Stimulated activated naive CD4-positive, alpha-beta T cell treated with Interleukin-2 at 50 U/mL for 16 hours (primary cell): Measurements from ENCODE around the gene LZTS3.
"Not testable (repeated sequence)": the region's sequence is repeated elsewhere in the genome, so short reads cannot be mapped to it uniquely, and the experiment has no call there.

Source experiments
- DNase-seq: peaks from one replicate; lab custom pipeline; 2025; lab: John Stamatoyannopoulos, UW

LZTS3 gene

DNA sequence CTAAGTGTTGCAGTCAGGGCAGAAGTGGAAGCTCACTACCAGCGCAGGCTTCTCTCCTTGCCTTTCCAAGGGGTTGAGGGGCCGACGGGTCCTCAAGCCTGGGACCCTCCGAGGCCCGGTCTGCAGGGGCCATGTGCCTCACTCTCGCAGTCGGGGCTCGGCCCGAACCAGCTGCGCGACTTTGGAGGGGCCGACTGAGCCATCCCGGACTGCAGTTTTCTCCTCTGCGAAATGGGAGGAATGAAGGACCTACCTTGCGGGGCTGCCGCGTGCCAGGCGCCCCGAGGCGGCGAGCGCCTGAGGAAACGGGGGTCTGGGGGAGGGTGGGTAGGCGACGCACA is 5.6 kb downstream of the LZTS3 start:
- DNase-seq, result no peak

GRCh38 chr20:3166913-3167342 is 6.4 kb downstream of the LZTS3 start:
- DNase-seq, result no peak

- no peak for DNase-seq
These were observed 6.9 kb downstream of the LZTS3 start for GRCh38 chr20:3166338-3166912.

DNA sequence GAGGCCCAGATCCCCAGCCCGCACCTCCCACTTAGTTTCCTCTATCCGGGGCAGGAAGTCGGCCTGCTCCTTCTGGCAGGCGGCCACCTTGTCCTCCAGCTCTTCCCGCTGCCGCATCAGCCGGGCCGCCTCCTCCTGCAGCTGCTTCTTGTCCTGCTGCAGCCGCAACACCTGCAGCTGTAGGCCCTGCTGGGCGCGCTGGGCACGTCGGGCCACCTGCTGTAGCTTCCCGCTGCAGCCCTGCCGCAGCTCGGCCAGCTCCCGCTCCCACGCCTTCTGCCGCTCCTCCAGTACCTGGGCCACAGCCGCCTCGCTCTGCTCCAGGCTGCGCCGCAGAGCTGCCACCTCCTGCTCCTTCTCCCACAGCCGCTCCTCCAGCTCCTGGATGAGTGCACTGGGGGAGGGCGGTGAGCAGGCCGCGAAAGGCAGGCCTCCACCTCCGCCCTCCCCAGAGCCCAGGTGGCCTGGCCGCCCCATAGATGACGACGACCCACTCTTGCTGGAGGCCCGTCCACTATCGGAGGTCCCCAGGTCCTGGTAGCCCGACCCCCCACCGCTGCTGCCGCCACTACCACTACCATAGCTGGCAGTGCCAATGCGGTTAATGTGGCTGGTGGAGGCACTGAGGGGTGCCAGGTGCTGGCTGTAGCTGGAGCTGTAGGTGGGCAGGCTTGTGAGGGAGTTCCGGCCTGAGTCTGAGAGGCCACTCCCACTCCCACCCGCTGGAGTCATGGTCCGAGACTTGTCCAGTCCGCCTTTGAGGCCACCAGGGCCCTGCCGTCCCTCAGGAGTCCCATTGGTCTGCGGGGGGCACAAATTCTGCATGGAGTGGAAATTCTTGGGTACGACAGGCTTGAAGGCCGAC is 7.6 kb downstream of the LZTS3 start:
- DNase-seq, result no peak

DNA sequence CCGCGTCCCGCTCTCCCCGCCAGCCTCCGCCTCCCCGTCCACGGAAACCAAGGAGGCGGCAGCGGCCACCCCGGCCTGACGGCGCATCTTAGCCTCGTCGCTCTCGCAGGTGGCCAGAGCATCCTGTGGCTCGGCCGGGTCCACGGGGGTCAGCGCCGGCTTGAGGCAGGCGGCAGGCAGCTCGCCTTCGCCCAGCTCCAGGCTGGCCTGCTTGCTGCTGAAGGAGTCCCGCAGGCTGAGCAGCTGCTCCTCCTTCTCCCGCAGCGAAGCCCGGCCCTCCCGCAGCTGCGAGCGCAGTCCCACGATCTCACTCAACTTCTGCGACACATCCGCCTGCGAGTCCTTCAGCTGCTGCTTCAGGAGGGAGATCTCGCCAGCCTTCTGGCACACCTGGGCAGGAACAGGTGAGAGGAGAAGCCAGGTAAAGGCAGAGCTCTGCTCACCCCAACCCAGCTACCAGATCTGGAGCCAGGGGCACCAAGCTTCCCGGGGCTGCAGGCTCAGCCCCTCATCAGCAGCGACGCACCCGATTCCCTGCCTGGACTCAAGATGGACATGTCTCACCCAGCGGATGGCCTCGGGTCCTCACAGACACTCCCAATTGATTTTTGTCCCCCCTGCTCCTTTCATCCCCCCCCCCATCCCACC is 8.5 kb downstream of the LZTS3 start:
- DNase-seq, result no peak

- no peak for DNase-seq
These were observed 9.1 kb downstream of the LZTS3 start for GRCh38 chr20:3164043-3164762.

DNA sequence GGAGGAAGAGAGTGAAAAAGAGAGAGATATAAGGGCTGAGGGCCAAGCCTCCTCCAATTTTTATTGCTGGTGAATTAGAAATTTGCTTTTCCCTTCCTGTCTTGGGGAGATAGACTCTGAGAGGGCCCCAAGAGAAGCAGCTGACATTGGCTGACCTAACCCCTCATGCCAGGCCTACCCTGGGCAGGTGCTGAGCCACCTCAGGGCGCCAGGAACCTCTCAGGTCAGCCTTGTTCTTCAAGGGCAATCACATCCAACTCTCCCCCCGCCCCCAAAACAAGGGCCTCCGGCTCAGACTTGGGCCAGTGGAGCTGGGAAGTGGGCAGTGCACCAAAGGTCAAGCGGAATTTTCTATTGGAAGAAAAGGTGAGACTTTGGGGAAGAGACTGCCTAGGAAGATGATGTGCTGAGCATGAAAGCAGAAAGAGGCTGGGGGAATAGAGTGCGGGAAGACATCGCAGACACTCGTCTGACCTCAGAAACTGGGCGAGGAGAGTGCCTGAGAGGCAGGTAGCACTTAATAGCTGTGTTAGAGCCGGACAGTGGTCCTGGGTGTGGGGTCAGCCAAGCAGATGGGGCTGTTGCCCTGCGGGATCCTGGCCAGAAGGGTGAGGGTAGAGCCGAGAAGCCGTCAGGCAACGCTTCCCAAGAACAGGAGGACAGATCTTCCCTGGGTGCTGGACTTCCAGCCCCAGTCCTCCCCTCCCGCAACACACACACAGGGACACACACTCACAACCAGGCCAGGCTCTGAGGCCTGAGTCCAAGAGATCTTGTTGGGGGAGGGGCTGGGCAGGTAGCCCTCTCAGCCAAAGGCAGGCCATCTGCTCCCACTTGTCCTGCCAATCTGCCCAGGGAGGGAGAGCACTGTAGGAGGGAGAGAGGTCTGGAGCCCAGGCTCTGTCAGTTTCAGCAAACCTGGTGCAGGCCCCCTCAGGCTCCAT is 10.0 kb downstream of the LZTS3 start:
- DNase-seq, result no peak

DNA sequence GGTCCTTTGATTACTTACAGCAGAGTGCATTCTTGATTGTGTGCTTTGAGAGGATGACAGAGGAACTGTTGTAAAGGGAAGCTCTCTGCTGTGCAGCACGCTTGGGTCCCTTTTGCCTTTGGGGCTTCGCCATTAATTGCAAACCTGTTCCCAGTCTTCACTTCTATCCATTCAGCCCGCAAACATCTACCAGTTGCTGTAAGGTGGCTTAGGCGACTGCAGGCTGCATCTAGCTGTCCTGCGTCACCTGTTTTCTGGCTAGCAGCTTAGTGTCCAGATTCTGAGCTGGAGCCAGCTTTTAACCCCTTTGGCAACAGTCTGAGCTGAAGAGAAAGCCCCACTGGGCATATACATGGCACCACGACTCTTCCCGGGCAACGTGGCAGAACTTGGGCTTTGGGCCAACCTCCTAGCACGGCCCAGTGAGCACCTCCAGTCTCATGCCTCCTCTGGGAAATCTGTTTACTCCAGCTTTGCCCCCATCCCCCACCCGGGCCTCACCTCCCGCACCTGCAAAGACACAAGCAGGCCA is 11.2 kb downstream of the LZTS3 start:
- DNase-seq, result no peak

DNA sequence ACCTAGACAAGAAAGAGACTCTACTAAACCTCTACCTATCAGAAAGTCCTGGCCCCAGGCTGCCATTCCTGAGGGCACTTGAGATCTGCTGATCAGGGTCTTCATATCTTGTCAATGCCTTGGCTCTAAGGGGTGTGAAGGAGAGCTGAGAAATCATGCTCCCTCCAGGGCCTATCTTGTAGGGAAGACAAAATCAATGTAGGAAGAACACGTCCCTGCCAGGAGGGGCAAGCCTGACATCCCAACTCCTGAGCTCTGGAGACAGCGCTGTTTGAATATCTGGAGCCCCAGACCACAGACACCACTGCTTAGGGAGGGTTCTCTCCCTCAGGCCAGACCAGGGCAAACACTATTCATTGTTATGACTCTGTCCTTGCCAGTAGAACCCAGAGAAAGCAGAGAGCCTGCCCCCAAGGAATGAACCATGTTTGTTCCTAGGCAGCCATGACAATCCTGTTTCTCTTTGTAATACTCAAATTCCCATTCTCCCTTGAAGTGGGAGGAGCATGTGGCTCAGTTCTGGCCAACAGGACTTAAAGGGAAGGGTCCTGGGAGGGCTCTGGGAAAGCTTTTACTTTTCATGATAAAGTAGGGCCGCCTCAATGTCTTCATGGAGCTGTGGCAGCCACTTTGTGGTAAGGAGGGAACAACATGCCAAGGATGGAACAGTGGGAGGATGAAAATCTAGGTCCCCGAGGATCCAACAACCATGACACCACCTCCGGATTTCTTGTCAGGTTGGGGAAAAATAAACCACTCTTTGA is 11.9 kb downstream of the LZTS3 start:
- DNase-seq, result no peak

DNA sequence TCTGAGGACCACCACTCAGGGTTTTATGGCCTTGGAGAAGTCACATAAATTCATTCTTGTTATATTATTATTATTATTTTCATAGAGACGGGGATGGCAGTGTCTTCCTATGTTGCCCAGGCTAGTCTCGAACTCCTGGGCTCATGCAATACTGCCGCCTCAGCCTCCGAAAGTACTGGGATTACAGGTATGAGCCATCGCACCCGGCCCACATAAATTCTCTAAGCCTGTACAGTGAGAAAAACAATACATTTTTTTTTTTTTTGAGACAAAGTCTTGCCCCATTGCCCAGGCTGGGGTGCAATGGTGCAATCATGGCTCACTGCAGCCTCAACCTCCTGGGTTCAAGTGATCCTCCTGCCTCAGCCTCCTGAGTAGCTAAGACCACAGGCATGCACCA is 12.9 kb downstream of the LZTS3 start:
- no peak for DNase-seq

DNA sequence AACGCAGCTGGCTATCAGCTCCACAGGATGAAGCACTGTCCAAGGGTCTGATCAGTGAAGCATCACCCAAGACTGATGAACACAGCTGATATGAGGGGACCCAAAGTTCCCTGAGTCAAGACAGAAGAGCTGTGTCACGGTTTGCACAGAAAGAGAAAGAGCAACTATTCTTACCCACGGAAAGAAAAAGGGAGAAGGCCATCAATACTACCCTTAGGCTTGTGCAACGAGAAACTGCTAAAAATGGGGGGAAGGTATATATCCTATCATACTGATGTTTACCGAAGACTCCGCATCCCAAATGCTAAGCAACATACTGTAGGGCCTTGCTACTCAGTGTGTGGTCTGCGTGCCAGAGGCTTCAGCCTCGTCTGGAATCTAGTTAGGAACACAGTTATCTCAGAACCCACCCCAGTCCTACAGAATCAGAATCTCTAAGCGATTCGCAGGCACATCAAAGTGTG is 14.3 kb downstream of the LZTS3 start:
- no peak for DNase-seq

DNA sequence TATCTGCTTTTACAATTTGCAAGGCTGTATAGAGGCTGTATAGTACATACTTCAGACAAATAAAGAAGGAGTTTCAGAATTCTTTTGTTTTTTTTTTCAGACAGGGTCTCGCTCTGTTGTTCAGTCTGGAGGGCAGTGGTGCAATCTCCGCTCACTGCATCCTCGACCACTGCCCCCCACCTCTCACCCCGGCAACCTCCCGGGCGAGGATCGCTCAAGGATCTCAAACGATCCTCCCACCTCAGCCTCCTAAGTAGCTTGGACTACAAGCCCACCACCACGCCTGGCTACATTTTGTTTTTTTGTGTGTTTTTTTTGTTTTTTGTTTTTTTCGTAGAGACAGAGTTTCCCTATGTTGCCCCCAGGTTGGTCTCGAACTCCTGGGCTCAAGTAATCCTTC is 15.5 kb downstream of the LZTS3 start:
- no peak for DNase-seq

DNA sequence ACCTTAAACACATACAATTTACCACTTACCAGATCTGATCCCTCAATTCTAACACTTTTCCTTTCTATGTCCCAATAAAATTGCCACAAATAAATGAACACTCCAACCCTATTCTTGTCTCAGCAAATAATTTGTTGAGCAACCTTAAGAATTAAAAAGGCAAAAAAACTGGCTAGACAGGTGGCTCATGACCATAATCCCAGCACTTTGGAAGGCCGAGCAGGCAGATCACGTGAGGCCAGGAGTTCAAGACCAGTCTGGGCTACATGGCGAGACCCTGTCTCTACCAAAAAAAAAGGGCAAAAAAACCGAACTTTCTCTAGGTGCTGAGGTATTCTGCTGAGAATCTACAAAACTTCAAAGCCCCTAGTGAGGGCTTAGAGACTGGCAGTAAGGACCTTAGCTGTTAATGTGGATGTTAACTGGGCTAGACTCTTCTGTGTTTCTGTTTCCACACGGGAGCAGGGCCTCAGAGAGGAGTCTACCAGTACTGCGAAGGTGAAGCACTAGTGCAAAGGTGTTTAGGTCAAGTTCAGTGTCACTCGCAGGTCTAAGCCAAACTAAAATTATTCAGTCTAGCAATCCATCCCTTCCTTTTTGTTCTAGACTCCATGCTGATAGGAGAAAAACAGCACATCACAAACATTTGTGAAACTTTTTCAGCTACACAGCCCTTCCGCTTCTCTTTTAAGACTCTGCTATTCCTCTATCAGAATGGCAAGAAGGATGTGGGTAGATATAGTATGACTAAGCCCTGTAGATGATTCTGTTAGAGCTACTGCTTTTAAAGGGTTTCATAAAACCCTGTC is 16.3 kb downstream of the LZTS3 start:
- no peak for DNase-seq

DNA sequence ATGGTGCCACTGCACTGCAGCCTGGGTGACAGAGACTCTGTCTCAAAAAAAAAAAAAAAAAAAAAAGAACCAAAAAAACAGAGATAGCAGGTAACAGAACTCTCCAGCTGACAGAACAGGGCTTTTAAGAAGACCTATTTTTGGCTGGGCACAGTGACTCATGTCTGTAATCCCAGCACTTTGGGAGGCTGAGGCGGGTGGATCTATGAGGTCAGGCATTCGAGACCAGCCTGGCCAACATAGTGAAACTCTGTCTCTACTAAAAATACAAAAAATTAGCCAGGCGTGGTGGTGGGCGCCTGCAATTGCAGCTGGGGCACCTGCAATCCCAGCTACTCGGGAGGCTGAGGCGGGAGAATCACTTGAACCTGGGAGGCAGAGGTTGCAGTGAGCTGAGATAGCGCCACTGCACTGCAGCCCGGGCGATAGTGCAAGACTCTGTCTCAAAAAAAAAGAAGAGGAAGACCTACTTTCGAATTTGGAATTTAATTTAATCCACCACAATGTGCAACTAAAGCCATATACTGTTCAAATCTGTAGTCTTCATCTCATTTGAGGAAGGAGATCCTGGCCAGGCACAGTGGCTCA is 21.2 kb downstream of the LZTS3 start:
- not testable (repeated sequence) for DNase-seq

GRCh38 chr20:3150908-3151307 is 22.4 kb downstream of the LZTS3 start:
- DNase-seq, result no peak

DNA sequence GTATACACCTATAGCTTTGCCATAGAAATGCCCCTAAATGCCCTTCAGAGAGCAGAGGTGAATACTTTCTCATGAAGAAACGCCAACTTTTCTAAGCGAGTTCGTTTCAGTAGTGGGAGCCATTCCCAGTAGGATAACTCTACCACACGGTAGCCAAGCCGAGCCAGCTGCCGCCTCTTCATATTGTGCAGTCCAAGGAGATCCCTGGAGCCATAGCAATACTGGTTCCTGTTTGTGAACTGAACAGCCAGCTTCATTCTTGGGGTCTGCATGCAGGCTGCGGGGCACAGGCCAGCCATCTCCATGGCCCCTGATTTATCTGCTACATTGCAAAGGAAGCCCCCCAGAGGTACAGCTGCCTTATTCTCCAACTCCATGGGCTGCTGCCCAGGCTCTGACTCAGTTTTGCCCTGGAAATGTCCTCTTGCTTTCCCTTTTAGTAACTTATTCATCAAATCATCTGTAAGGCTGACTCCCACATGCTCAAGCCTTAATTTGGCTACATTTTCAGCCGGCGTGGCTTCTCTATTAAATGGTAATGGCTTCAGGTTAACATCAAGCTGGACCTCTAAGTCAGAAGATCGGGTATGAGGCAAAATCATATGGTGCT is 26.5 kb downstream of the LZTS3 start:
- no peak for DNase-seq

DNA sequence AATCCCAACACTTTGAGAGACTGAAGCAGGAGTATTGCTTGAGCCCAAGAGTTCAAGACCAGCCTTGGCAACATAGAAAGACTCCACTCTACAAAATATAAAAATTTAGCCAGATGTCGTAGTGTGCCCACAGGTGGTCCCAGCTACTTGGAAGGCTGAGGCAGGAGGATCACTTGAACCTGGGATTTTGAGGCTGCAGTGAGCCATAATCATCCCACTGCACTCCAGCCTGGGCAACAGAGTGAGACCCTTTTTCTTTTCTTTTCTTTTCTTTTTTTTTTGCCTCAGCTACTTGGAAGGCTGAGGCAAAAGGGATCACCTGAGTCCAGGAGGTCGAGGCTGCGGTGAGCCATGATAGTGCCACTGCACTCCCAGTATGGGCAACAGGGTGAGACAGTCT is 31.6 kb downstream of the LZTS3 start:
- no peak for DNase-seq

DNA sequence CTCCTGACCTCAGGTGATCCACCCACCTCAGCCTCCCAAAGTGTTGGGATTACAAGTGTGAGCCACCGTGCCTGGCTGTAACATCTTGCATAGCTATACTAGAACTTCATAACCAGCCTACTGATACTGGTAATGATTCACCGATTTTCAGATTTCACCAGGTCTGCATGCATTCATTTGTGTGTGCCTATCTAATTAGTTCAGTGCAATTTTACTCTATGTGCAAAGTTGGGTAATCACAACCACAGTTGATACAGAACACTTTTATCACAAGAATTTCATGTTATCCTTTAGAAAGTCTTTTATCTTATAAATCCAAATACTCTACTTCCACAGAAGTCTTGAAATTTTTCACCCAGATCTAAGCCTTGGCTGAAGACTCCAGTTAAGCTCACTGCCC is 35.9 kb downstream of the LZTS3 start:
- DNase-seq, result no peak
